Measurements from ENCODE around the gene LRRK1. TPM values are rescaled to one million over a fixed set of nuclear protein-coding genes. Genes with fewer than 3 reads are reported as not detected.

The LRRK1 gene
- polyA plus RNA-seq, 2 of the 4 experiments (the other 2 are of a cell fraction) = 12.2 to 17.7 TPM

GRCh38 chr15:101000271-101000681, 81.1 kb downstream of the LRRK1 start:
- no peak overlapping the region for H3K4me2 ChIP-seq
- no peak for TF ChIP-seq MAFK (IDR thresholded peaks at IDR 0.05; ENCODE audit: partially characterized antibody)
- POLR2A ChIA-PET = no interaction called here
- FAIRE-seq = no peak
- DNase-seq (ENCODE audit: low read depth in 1 of 2, low spot score in 1 of 2) = no peak
- CTCF ChIA-PET = interaction anchor here (0.6 to 23.5 kb wide), 7 partner anchors 7 to 80 kb away, joined by 3 to 950 read pairs (median 8); partner anchors contain the start of gene LRRK1
- 0 out of 3 replicates have a peak, but pooled peaks cover 6% of the 10 kb centered on the region for H3K4me1 ChIP-seq
- peaks cover 18% of the 10 kb centered on the region for H3K9me3 ChIP-seq
- ATAC-seq = no peak
- WGBS (ENCODE audit: missing lambda C conversion rate) = 89% methylated on average over 5 of the region's 5 CpGs
- H3K4me3 ChIP-seq = no peak overlapping the region
- H3K27ac ChIP-seq = no peak overlapping the region

GRCh38 chr15:101001056-101001455, 81.9 kb downstream of the LRRK1 start:
- ChIA-PET CTCF (interaction anchor here (0.6 to 23.5 kb wide), 8 partner anchors 14 to 329 kb away, joined by 3 to 950 read pairs (median 6); partner anchors contain the start of gene LRRK1), POLR2A (no interaction called here)
- Histone ChIP-seq H3K4me1 (0 out of 3 replicates have a peak, but pooled peaks cover 6% of the 10 kb centered on the region), H3K27ac (no peak overlapping the region), H3K4me3 (no peak overlapping the region), H3K9me3 (peaks cover 26% of the 10 kb centered on the region), H3K4me2 (no peak overlapping the region)
- FAIRE-seq (no peak), DNase-seq (ENCODE audit: low read depth in 1 of 2, low spot score in 1 of 2) (no peak), ATAC-seq (no peak)
- TF ChIP-seq CTCF (IDR thresholded peaks at IDR 0.05) (no peak), CHD2 (IDR thresholded peaks at IDR 0.05; ENCODE audit: low read length, partially characterized antibody) (no peak), FOSB (CRISPR knock-in tag; IDR thresholded peaks at IDR 0.05) (no peak), HEYL (CRISPR knock-in tag; IDR thresholded peaks at IDR 0.05) (no peak), BCL3 (IDR thresholded peaks at IDR 0.05) (no peak), MAFK (IDR thresholded peaks at IDR 0.05; ENCODE audit: partially characterized antibody) (no peak), HOXA7 (CRISPR knock-in tag; IDR thresholded peaks at IDR 0.05) (no peak), MAX (IDR thresholded peaks at IDR 0.05) (no peak), CEBPB (IDR thresholded peaks at IDR 0.05) (no peak)
- WGBS (ENCODE audit: missing lambda C conversion rate) = 93% methylated on average over 6 of the region's 6 CpGs

- H3K4me2 ChIP-seq = no peak overlapping the region
- 95% methylated on average over 5 of the region's 5 CpGs for WGBS (ENCODE audit: missing lambda C conversion rate)
- ChIA-PET CTCF (interaction anchor here (0.9 to 23.5 kb wide), 9 partner anchors 9 to 330 kb away, joined by 3 to 950 read pairs (median 8); partner anchors contain the start of gene LRRK1), POLR2A (interaction anchor here (1.4 kb wide), 1 partner anchor 83 kb away, joined by 5 read pairs; the partner anchor contains the start of gene LRRK1)
- ATAC-seq (no peak), DNase-seq (ENCODE audit: low read depth in 1 of 2, low spot score in 1 of 2) (no peak), FAIRE-seq (no peak)
- H3K27ac ChIP-seq = no peak overlapping the region
- H3K4me1 ChIP-seq = 0 out of 3 replicates have a peak, but pooled peaks cover 6% of the 10 kb centered on the region
- peaks cover 30% of the 10 kb centered on the region for H3K9me3 ChIP-seq
- no peak overlapping the region for H3K4me3 ChIP-seq
- no peak for TF ChIP-seq CHD4 (IDR thresholded peaks at IDR 0.05; ENCODE audit: borderline replicate concordance)
- no peak for TF ChIP-seq ZSCAN20 (CRISPR knock-in tag; IDR thresholded peaks at IDR 0.05)
- no peak for TF ChIP-seq MYC (IDR thresholded peaks at IDR 0.05; ENCODE audit: borderline replicate concordance, low read length)
- TF ChIP-seq POLR2A (IDR thresholded peaks at IDR 0.05; ENCODE audit: low read length) = no peak
- TF ChIP-seq HEYL (CRISPR knock-in tag; IDR thresholded peaks at IDR 0.05) = no peak
- no peak for TF ChIP-seq NPAS2 (CRISPR knock-in tag; IDR thresholded peaks at IDR 0.05; ENCODE audit: borderline replicate concordance)
- TF ChIP-seq PBX3 (IDR thresholded peaks at IDR 0.05) = no peak
- TF ChIP-seq HES2 (IDR thresholded peaks at IDR 0.05) = no peak
- TF ChIP-seq BCL3 (IDR thresholded peaks at IDR 0.05) = no peak
- no peak for TF ChIP-seq NFE2L2 (conservative IDR thresholded peaks at IDR 0.05; ENCODE audit: low read length)
- TF ChIP-seq CBX8 (IDR thresholded peaks at IDR 0.05) = no peak
- no peak for TF ChIP-seq JUNB (IDR thresholded peaks at IDR 0.05)
- no peak for TF ChIP-seq HOXB13 (CRISPR knock-in tag; IDR thresholded peaks at IDR 0.05; ENCODE audit: low read depth)
- TF ChIP-seq FOXS1 (CRISPR knock-in tag; IDR thresholded peaks at IDR 0.05) = no peak
- no peak for TF ChIP-seq FOSL2 (IDR thresholded peaks at IDR 0.05)
- TF ChIP-seq FOSL2 (CRISPR knock-in tag; IDR thresholded peaks at IDR 0.05) = no peak
- no peak for TF ChIP-seq SMC3 (IDR thresholded peaks at IDR 0.05)
- TF ChIP-seq HMGXB4 (CRISPR knock-in tag; IDR thresholded peaks at IDR 0.05; ENCODE audit: borderline replicate concordance) = no peak
- TF ChIP-seq MAX (IDR thresholded peaks at IDR 0.05) = no peak
Observed at GRCh38 chr15:101001796-101002195, 82.6 kb downstream of the LRRK1 start.

Measured in A549 (cell line).